ENCODE results near the gene NINJ2. TPM values are rescaled to one million over a fixed set of nuclear protein-coding genes. Genes with fewer than 3 reads are reported as not detected.

NINJ2 gene
- total RNA-seq, 2 experiments from 2014 or later = 13.1 to 13.5 TPM

GRCh38 chr12:568486-568885 lies 94.8 kb downstream of the NINJ2 start:
- H3K27ac Mint-ChIP-seq = no peak overlapping the region
- H3K4me3 Mint-ChIP-seq = no peak overlapping the region
- no peaks in the 10 kb centered on the region for H3K27me3 Mint-ChIP-seq
- H3K9me3 Mint-ChIP-seq = no peaks in the 10 kb centered on the region
- no peak for DNase-seq
- peaks cover 82% of the 10 kb centered on the region for H3K4me1 Mint-ChIP-seq
- POLR2A ChIA-PET = no interaction called here
- peaks cover 18% of the 10 kb centered on the region for H3K36me3 Mint-ChIP-seq (ENCODE audit: low read depth)
- CTCF ChIA-PET = interaction anchor here (1.0 to 5.7 kb wide), 5 partner anchors 12 to 381 kb away, joined by 3 to 50 read pairs (median 3); partner anchors contain the start of genes RAD52 and WNK1

GRCh38 chr12:565589-566105 lies 97.6 kb downstream of the NINJ2 start:
- H3K4me3 Mint-ChIP-seq = peak overlapping the region; percentile 6
- ChIA-PET CTCF (interaction anchor here (1.1 to 2.4 kb wide), 2 partner anchors 10 to 185 kb away, joined by 4 to 18 read pairs; no protein-coding TSS in a partner anchor), POLR2A (no interaction called here)
- DNase-seq = no peak
- peaks cover 78% of the 10 kb centered on the region for H3K4me1 Mint-ChIP-seq
- H3K27ac Mint-ChIP-seq = no peak overlapping the region
- no peaks in the 10 kb centered on the region for H3K9me3 Mint-ChIP-seq
- H3K27me3 Mint-ChIP-seq = no peaks in the 10 kb centered on the region
- peaks cover 10% of the 10 kb centered on the region for H3K36me3 Mint-ChIP-seq (ENCODE audit: low read depth)

- no peak for DNase-seq
- Mint-ChIP-seq H3K36me3 (ENCODE audit: low read depth) (peaks cover 10% of the 10 kb centered on the region), H3K4me3 (peak overlapping the region; percentile 1), H3K27ac (no peak overlapping the region), H3K27me3 (peaks cover under 1% of the 10 kb centered on the region), H3K4me1 (peaks cover 78% of the 10 kb centered on the region), H3K9me3 (no peaks in the 10 kb centered on the region)
- CTCF ChIA-PET = interaction anchor here (0.5 to 2.4 kb wide), 5 partner anchors 9 to 385 kb away, joined by 3 to 18 read pairs (median 4); partner anchors contain the start of gene RAD52
- POLR2A ChIA-PET = no interaction called here
These were observed 98.1 kb downstream of the NINJ2 start for GRCh38 chr12:565161-565560.

GRCh38 chr12:563787-564298 lies 99.4 kb downstream of the NINJ2 start:
- ChIA-PET POLR2A (interaction anchor here (0.9 to 1.6 kb wide), 4 partner anchors 8 to 191 kb away, joined by 3 to 9 read pairs (median 4); no protein-coding TSS in a partner anchor), CTCF (interaction anchor here (0.9 to 1.4 kb wide), 7 partner anchors 9 to 529 kb away, joined by 3 to 6 read pairs (median 3); partner anchors contain the start of gene RAD52)
- peaks cover 71% of the 10 kb centered on the region for H3K4me1 Mint-ChIP-seq
- H3K36me3 Mint-ChIP-seq (ENCODE audit: low read depth) = peaks cover 10% of the 10 kb centered on the region
- H3K4me3 Mint-ChIP-seq = peak overlapping the region; percentile 74
- peak overlapping the region; percentile 88 for H3K27ac Mint-ChIP-seq
- H3K27me3 Mint-ChIP-seq = peaks cover 8% of the 10 kb centered on the region
- no peaks in the 10 kb centered on the region for H3K9me3 Mint-ChIP-seq
- no peak for DNase-seq

GRCh38 chr12:563250-563781 lies 99.9 kb downstream of the NINJ2 start:
- peaks cover 66% of the 10 kb centered on the region for H3K4me1 Mint-ChIP-seq

GRCh38 chr12:562634-563033 lies 100.6 kb downstream of the NINJ2 start:
- POLR2A ChIA-PET = no interaction called here
- DNase-seq = no peak
- peaks cover 10% of the 10 kb centered on the region for H3K36me3 Mint-ChIP-seq (ENCODE audit: low read depth)
- no peaks in the 10 kb centered on the region for H3K9me3 Mint-ChIP-seq
- H3K27ac Mint-ChIP-seq = peak overlapping the region; percentile 88
- CTCF ChIA-PET = no interaction called here
- H3K27me3 Mint-ChIP-seq = peaks cover 8% of the 10 kb centered on the region
- H3K4me1 Mint-ChIP-seq = peaks cover 63% of the 10 kb centered on the region
- H3K4me3 Mint-ChIP-seq = peak overlapping the region; percentile 74

More at GRCh38 chr12:563250-563781, 99.9 kb downstream of the NINJ2 start:
- H3K9me3 Mint-ChIP-seq = no peaks in the 10 kb centered on the region
- peak overlapping the region; percentile 88 for H3K27ac Mint-ChIP-seq
- peak; percentile 78 for DNase-seq
- H3K4me3 Mint-ChIP-seq = peak overlapping the region; percentile 74
- peaks cover 10% of the 10 kb centered on the region for H3K36me3 Mint-ChIP-seq (ENCODE audit: low read depth)
- H3K27me3 Mint-ChIP-seq = peaks cover 8% of the 10 kb centered on the region
- ChIA-PET CTCF (interaction anchor here (0.9 to 1.4 kb wide), 6 partner anchors 9 to 530 kb away, joined by 3 to 6 read pairs (median 3); no protein-coding TSS in a partner anchor), POLR2A (interaction anchor here (0.9 to 1.6 kb wide), 4 partner anchors 9 to 192 kb away, joined by 3 to 9 read pairs (median 4); no protein-coding TSS in a partner anchor)

GRCh38 chr12:561908-562593 lies 101.2 kb downstream of the NINJ2 start:
- CTCF ChIA-PET = no interaction called here
- peaks cover 58% of the 10 kb centered on the region for H3K4me1 Mint-ChIP-seq

GRCh38 chr12:561391-561705 lies 101.9 kb downstream of the NINJ2 start:
- Mint-ChIP-seq H3K27ac (no peak overlapping the region), H3K9me3 (no peaks in the 10 kb centered on the region), H3K4me3 (no peak overlapping the region), H3K4me1 (peaks cover 52% of the 10 kb centered on the region), H3K36me3 (ENCODE audit: low read depth) (peaks cover 10% of the 10 kb centered on the region), H3K27me3 (peaks cover 8% of the 10 kb centered on the region)
- DNase-seq = no peak
- ChIA-PET POLR2A (no interaction called here), CTCF (no interaction called here)

More at GRCh38 chr12:561908-562593, 101.2 kb downstream of the NINJ2 start:
- DNase-seq = no peak
- H3K9me3 Mint-ChIP-seq = no peaks in the 10 kb centered on the region
- POLR2A ChIA-PET = no interaction called here
- H3K4me3 Mint-ChIP-seq = no peak overlapping the region
- peaks cover 8% of the 10 kb centered on the region for H3K27me3 Mint-ChIP-seq
- H3K36me3 Mint-ChIP-seq (ENCODE audit: low read depth) = peaks cover 10% of the 10 kb centered on the region
- H3K27ac Mint-ChIP-seq = peak overlapping the region; percentile 67

GRCh38 chr12:560691-561390 lies 102.4 kb downstream of the NINJ2 start:
- Mint-ChIP-seq H3K27ac (no peak overlapping the region), H3K4me3 (no peak overlapping the region), H3K4me1 (peaks cover 46% of the 10 kb centered on the region), H3K27me3 (peaks cover 8% of the 10 kb centered on the region), H3K36me3 (ENCODE audit: low read depth) (peaks cover 10% of the 10 kb centered on the region), H3K9me3 (no peaks in the 10 kb centered on the region)
- no peak for DNase-seq
- CTCF ChIA-PET = no interaction called here
- POLR2A ChIA-PET = no interaction called here

- Mint-ChIP-seq H3K27ac (no peak overlapping the region), H3K27me3 (peaks cover 8% of the 10 kb centered on the region), H3K9me3 (no peaks in the 10 kb centered on the region), H3K36me3 (ENCODE audit: low read depth) (peaks cover 6% of the 10 kb centered on the region), H3K4me3 (no peak overlapping the region), H3K4me1 (peaks cover 41% of the 10 kb centered on the region)
- ChIA-PET CTCF (no interaction called here), POLR2A (no interaction called here)
- no peak for DNase-seq
These were observed 103.3 kb downstream of the NINJ2 start for GRCh38 chr12:559906-560455.

GRCh38 chr12:559208-559905 lies 103.9 kb downstream of the NINJ2 start:
- peaks cover 8% of the 10 kb centered on the region for H3K27me3 Mint-ChIP-seq
- ChIA-PET CTCF (interaction anchor here (2.2 kb wide), 1 partner anchor 11 kb away, joined by 5 read pairs; no protein-coding TSS in a partner anchor), POLR2A (no interaction called here)
- H3K36me3 Mint-ChIP-seq (ENCODE audit: low read depth) = peaks cover 4% of the 10 kb centered on the region
- no peak for DNase-seq
- H3K9me3 Mint-ChIP-seq = no peaks in the 10 kb centered on the region
- H3K4me3 Mint-ChIP-seq = no peak overlapping the region
- H3K27ac Mint-ChIP-seq = no peak overlapping the region
- peaks cover 35% of the 10 kb centered on the region for H3K4me1 Mint-ChIP-seq

GRCh38 chr12:558580-558979 lies 104.7 kb downstream of the NINJ2 start:
- ChIA-PET POLR2A (interaction anchor here (1.2 kb wide), 1 partner anchor 169 kb away, joined by 4 read pairs; the partner anchor contains the start of gene KDM5A), CTCF (interaction anchor here (0.6 to 2.2 kb wide), 4 partner anchors 11 to 137 kb away, joined by 3 to 5 read pairs (median 3); no protein-coding TSS in a partner anchor)
- Mint-ChIP-seq H3K4me3 (no peak overlapping the region), H3K9me3 (no peaks in the 10 kb centered on the region), H3K4me1 (peaks cover 34% of the 10 kb centered on the region), H3K36me3 (ENCODE audit: low read depth) (no peaks in the 10 kb centered on the region), H3K27me3 (peaks cover 8% of the 10 kb centered on the region), H3K27ac (no peak overlapping the region)
- DNase-seq = no peak

All from activated CD4-positive, alpha-beta memory T cell treated with anti-CD3 and anti-CD28 coated beads, Interleukin-2, amount 10 ng/mL, durations not matched to agents 7 days and 5 days (primary cell).